DOHH2 (cell line): ENCODE data around the gene OS9.

Experiments
- H3F3A ChIP-seq: fragments of 200-600 bp; sonication (generic), shearing (Covaris generic); 2 replicates; pipeline ENCODE4 v1.6.0; 2016; ENCODE audit warnings: antibody characterized with exemption, mild to moderate bottlenecking; ENCODE audit not compliant: control insufficient read depth, insufficient read depth
- H3K27ac ChIP-seq: fragments of 200-600 bp; sonication (generic); 2 replicates; pipeline ENCODE4 v1.5.1; 2014; ENCODE audit warnings: low read depth, mild to moderate bottlenecking, low read length, moderate library complexity
- H3K27me3 ChIP-seq: fragments of 200-600 bp; sonication (generic); 2 replicates; pipeline ENCODE4 v1.6.1; 2014; ENCODE audit warnings: mild to moderate bottlenecking, low read length, mixed read lengths; ENCODE audit not compliant: control insufficient read depth
- H3K36me3 ChIP-seq: fragments of 200-600 bp; sonication (generic); 2 replicates; pipeline ENCODE4 v1.6.1; 2014; ENCODE audit warnings: mild to moderate bottlenecking, low read length, moderate library complexity, mixed read lengths; ENCODE audit not compliant: control insufficient read depth
- H3K4me1 ChIP-seq: fragments of 200-600 bp; sonication (generic); 2 replicates; pipeline ENCODE4 v1.6.1; 2014; ENCODE audit warnings: mild to moderate bottlenecking, low read length, mixed read lengths; ENCODE audit not compliant: control insufficient read depth
- H3K4me2 ChIP-seq: fragments of 200-600 bp; sonication (generic); 2 replicates; pipeline ENCODE4 v1.6.0; 2014; ENCODE audit warnings: mild to moderate bottlenecking, low read length, moderate library complexity
- H3K4me3 ChIP-seq: fragments of 200-600 bp; sonication (generic); 2 replicates; pipeline ENCODE4 v1.5.1; 2014; ENCODE audit warnings: mild to moderate bottlenecking, low read length, mixed read lengths
- H3K79me2 ChIP-seq: fragments of 200-600 bp; sonication (generic); 2 replicates; pipeline ENCODE4 v1.6.1; 2014; ENCODE audit warnings: mild to moderate bottlenecking, low read length, mixed read lengths; ENCODE audit not compliant: control insufficient read depth
- H3K9me2 ChIP-seq: fragments of 200-600 bp; sonication (generic); replicated peaks from 2 replicates; pipeline ENCODE4 v1.6.1; 2014; ENCODE audit warnings: mild to moderate bottlenecking, low read length, mixed read lengths; ENCODE audit not compliant: control insufficient read depth
- H3K9me3 ChIP-seq: fragments of 200-600 bp; sonication (generic); 2 replicates; pipeline ENCODE4 v1.6.1; 2014; ENCODE audit warnings: antibody characterized with exemption, low read length, mixed read lengths; ENCODE audit not compliant: control insufficient read depth, insufficient read depth
- H4K20me1 ChIP-seq: fragments of 200-600 bp; sonication (generic); 2 replicates; pipeline ENCODE4 v1.6.0; 2014; ENCODE audit warnings: low read depth, mild to moderate bottlenecking, antibody characterized with exemption, low read length, moderate library complexity; ENCODE audit not compliant: control insufficient read depth, insufficient read depth
- EZH2phosphoT487 ChIP-seq: fragments of 200-600 bp; sonication (generic); IDR thresholded peaks from 2 replicates; pipeline ENCODE4 v1.6.1; 2017; ENCODE audit warnings: borderline replicate concordance, mild to moderate bottlenecking, antibody characterized with exemption, low read length, moderate library complexity, mixed read lengths
- TF ChIP-seq, protein P1 (sequence below): fragments of 200-600 bp; sonication (generic); IDR thresholded peaks from one replicate; pipeline ENCODE4 v1.5.1; 2014; ENCODE audit warnings: antibody characterized with exemption, mild to moderate bottlenecking, low read depth, low read length; ENCODE audit not compliant: poor library complexity, severe bottlenecking

Gene OS9

GRCh38 chr12:57700317-57700716 is 6.4 kb downstream of the OS9 start:
- Histone ChIP-seq H3K36me3 (peaks cover 52% of the 10 kb centered on the region), H3F3A (no peaks in the 10 kb centered on the region), H4K20me1 (no peaks in the 10 kb centered on the region), H3K27me3 (no peaks in the 10 kb centered on the region), H3K4me2 (no peak overlapping the region), H3K9me2 (no peaks in the 10 kb centered on the region), H3K4me1 (no peaks in the 10 kb centered on the region), H3K27ac (no peak overlapping the region), H3K4me3 (no peak overlapping the region), H3K9me3 (peaks cover 8% of the 10 kb centered on the region; the same call in 1 of the 2 replicates), H3K79me2 (no peaks in the 10 kb centered on the region)
- TF ChIP-seq, protein P1, sequence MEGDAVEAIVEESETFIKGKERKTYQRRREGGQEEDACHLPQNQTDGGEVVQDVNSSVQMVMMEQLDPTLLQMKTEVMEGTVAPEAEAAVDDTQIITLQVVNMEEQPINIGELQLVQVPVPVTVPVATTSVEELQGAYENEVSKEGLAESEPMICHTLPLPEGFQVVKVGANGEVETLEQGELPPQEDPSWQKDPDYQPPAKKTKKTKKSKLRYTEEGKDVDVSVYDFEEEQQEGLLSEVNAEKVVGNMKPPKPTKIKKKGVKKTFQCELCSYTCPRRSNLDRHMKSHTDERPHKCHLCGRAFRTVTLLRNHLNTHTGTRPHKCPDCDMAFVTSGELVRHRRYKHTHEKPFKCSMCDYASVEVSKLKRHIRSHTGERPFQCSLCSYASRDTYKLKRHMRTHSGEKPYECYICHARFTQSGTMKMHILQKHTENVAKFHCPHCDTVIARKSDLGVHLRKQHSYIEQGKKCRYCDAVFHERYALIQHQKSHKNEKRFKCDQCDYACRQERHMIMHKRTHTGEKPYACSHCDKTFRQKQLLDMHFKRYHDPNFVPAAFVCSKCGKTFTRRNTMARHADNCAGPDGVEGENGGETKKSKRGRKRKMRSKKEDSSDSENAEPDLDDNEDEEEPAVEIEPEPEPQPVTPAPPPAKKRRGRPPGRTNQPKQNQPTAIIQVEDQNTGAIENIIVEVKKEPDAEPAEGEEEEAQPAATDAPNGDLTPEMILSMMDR = no peak
- TF ChIP-seq EZH2phosphoT487 = no peak

GRCh38 chr12:57707250-57707649 is 13.3 kb downstream of the OS9 start:
- TF ChIP-seq EZH2phosphoT487 = no peak
- TF ChIP-seq, protein P1 = no peak
- no peak overlapping the region for H3K4me2 ChIP-seq

DNA sequence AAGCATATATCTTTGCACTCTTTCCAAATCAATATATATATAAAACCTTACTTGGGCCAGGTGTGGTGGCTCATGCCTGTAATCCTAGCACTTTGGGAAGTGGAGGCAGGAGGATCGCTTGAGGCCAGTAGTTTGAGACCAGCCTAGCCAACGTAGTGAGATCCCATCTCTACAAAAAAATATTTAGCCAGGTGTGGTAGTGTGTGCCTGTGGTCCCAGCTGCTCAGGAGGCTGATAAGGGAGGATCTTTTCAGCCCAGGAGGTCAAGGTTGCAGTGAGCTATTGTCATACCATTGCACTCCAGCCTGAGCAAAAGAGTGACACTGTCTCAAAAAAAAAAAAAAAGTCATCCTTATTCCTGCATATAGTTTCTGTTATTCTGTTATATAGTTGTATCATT is 14.4 kb downstream of the OS9 start:
- Histone ChIP-seq H3K4me3 (no peak overlapping the region), H3K27ac (no peak overlapping the region), H3K79me2 (no peaks in the 10 kb centered on the region), H3K4me1 (no peaks in the 10 kb centered on the region), H3K27me3 (no peaks in the 10 kb centered on the region), H3K9me2 (no peaks in the 10 kb centered on the region), H4K20me1 (no peaks in the 10 kb centered on the region), H3K36me3 (peaks cover 29% of the 10 kb centered on the region), H3F3A (0 out of 2 replicates have a peak, but pooled peaks cover 2% of the 10 kb centered on the region), H3K4me2 (no peak overlapping the region), H3K9me3 (peaks cover 8% of the 10 kb centered on the region; the same call in 1 of the 2 replicates)
- no peak for TF ChIP-seq EZH2phosphoT487
- TF ChIP-seq, protein P1 = no peak

More at GRCh38 chr12:57707250-57707649, 13.3 kb downstream of the OS9 start:
- no peak overlapping the region for H3K27ac ChIP-seq
- no peaks in the 10 kb centered on the region for H3K9me2 ChIP-seq
- H3F3A ChIP-seq = 0 out of 2 replicates have a peak, but pooled peaks cover 2% of the 10 kb centered on the region
- H3K36me3 ChIP-seq = peaks cover 39% of the 10 kb centered on the region
- no peaks in the 10 kb centered on the region for H3K27me3 ChIP-seq
- H3K4me3 ChIP-seq = no peak overlapping the region
- no peaks in the 10 kb centered on the region for H3K4me1 ChIP-seq
- no peaks in the 10 kb centered on the region for H4K20me1 ChIP-seq
- H3K79me2 ChIP-seq = no peaks in the 10 kb centered on the region
- H3K9me3 ChIP-seq = peaks cover 8% of the 10 kb centered on the region; the same call in 1 of the 2 replicates
